ENCODE results near the gene PITPNM3. TPM values are rescaled to one million over a fixed set of nuclear protein-coding genes. Genes with fewer than 3 reads are reported as not detected.
A peak's percentile ranks its signal among the peaks of the same experiment; 100 is the strongest.
"Not testable (repeated sequence)": the region's sequence is repeated elsewhere in the genome, so short reads cannot be mapped to it uniquely, and the experiment has no call there.

PITPNM3 gene
- 1.5 TPM in 2 replicates for total RNA-seq (2014; rRNA removed)
- 1.9 TPM for polyA plus RNA-seq (2012)

DNA sequence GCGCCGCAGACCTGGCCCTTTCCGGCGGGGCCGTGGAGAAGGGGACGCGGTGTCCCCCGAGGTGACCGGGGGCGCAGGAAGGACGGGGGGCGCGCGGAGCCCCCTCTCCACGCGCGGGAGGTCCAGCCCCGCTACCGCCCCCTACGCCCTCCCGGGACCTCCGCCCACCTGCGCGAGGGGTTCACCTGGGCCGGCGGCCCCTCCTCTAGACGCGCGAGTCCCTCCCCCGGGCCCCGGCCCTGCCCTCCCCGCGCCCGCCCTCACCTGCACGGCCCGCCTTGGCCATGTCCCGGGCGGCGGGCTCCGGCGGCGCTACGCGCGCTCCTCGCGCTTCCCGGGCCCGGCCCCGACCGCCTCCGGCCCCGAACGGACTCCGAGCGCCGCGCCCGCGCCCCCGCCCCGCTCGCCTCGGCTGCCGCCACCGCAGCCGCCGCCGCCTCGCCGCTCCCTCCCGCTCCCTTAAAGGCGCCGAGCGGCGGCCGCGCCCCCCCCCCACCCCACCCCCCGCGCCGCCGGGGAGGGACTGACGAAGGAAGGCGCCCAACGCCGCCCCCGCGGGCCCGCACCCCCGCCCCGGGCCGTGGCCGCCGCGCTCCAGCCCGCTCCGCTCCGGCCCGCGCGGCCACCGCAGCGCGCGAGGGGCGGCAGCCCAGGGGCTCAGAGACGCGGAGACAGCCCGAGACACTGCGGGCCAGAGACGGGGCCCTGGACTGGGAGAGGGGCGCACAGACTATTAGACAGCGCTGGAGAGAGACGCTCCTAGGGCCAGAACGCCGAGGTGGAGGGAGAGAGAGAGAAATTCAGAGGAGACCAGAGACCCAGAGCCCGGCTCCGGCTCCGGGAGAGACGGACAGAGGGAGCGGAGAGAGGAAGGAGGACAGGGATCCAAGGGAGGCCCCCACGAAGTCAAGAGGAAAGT, at the start of gene PITPNM3:
TSS of gene PITPNM3 (minus strand) at position 435 of the 919 bp plus-strand sequence. CDS start at position 286, 149 bp downstream.
- no peak for DNase-seq (ENCODE audit: low read depth)

DNA sequence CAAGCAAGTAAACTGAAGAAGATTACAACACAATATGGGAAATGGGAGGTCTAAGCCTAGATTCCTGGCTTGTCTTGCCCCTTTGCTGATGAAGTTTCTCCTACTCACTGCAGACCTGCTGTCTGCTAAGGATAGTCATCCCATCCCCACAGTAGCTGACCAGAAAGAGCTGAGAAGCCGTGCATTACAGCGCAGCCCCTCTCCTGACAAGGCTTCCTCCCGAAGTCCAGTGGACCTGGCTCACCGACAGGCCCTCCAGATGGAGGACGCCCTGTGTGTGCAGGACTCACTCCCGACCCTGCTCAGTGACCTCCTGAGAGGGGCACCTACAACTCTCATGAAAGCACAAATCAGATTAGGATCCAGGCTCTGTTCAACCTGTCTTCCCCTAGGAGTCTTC, 48.8 kb upstream of the PITPNM3 start:
- no peak for DNase-seq (ENCODE audit: low read depth)

DNA sequence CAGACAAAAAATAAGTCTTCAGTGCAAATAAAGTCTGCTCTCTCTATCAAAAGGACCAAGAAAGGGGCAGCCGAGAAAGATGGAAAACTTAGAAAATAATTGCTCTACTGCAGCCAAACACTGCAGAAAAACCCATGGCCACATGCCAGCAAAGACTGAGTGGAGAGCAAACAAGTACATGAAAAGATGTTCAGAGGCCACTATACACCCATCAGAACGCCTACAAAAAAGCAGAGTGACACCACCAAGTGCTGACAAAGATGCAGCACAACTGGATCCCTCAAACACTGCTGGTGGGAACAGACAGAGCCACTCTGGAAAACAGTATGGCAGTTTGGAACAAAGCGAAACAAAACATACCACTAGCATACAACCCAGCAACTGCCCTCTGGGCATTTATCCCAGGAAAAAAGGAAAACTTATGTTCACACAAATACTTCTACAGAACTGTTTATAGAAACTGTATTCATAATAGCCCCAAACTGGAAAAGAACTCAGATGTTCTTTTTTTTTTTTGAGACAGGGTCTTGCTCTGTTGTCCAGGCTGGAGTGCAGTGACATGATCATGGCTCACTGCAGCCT, 47.5 kb upstream of the PITPNM3 start:
- DNase-seq (ENCODE audit: low read depth), result peak; percentile 11

DNA sequence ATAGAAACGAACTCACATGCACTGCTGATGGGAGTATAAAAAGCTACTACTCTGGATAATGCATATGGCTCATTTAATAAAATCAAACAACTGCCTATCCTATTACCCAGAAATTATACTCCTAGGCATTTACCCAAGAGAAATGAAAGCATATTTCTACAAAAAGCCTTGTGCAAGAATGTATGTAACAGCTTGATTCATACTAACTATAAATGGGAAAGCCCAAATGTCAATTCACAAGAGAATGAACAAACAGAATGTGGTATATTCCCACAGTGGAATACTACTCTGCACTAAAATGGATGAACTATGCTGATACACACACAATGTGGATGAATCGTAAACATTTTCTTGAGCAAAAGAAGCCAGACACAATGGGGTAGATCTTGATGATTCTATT, 45.8 kb upstream of the PITPNM3 start:
- DNase-seq (ENCODE audit: low read depth), result no peak

DNA sequence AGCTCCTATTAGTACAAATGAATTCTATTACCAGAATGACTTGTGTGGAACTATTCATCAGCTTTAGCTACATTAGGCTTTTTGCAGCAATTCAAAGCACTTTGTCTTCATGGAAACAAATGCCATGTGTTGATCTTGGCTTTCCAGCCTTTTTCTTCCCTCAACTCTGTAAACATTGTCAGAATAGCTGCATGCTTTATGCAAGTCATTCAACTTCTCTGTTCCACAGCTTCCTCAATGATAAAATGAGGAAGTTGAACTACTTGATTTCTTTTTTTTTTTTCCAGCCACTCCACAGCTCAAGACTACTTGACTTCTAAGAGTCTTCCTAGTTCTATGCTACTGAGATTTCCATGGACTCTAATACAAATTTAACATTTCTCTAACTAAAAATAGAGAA, 43.0 kb upstream of the PITPNM3 start:
- DNase-seq (ENCODE audit: low read depth), result no peak

DNA sequence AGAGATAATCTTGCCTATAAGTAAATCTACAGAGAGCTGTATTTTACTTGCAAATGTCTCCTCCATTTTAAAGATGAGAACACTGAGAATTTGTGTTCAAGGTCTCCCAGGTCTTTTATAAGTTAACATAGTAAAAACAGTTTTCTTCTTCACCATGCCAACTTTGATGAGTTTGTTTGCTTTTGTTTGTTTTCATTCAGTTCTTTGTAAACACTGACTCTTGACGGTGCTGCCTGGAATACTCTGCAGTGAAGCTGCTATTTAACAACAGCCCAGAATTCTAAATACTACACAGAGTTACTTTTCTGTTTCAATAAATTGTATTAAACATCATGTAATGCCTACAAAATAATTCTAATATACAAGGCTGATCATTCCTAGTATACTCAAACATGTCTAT, 41.4 kb upstream of the PITPNM3 start:
- DNase-seq (ENCODE audit: low read depth), result no peak

DNA sequence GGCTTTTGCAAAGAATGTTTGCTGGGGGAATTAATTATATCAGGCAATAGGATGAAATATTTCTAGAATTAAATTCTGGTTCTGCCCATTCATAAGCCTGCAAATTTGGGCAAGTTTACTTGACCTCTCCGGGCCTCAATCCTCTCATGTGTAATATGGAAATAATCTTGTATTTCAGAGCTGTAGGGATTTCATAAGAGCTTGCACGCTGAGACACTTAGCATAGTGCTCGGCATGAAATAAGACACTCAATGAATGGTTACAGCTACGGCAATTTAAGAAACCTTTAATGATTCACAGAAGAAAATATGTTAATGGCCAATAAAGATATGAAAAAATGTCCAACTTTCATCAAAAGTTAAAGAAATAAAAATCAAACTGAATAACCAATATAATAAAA, 40.6 kb upstream of the PITPNM3 start:
- DNase-seq (ENCODE audit: low read depth), result peak; percentile 66

DNA sequence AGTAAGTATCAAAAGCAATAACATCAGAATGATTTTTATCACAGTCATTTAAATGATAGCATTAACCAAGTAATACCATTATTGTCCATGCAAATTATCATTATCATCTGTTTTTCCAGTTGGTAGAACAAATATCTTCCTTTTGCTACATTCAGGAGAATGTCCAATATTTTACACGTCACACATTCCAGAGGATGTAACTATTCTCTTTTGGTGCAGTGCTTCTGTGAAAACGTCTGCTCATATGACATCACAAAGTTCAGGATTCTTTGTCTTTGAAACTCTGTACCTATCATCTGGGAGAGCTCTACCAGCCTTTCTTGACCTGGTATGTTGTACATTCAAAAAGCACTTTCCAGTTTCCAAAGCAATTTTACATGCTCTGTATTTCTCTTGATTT, 40.2 kb upstream of the PITPNM3 start:
- peak; percentile 57 for DNase-seq (ENCODE audit: low read depth)

DNA sequence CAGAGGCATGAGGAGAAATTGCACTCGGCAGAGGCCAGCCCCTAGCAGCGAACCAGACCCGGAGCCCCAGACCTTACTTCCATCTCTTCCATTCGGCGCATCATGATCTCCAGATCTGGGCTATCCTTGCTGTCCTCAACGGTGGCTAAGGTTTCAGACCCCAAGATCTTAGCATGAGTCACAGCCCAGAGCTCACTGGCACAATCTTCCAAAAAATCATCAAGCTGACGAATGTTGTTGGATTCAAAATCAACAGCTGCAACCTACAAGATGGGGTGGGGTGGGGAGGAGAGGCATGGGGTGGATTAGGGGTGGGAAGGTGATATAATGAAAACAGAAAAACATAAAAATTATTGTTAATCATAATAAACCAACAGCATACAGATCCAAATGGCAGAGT, 39.7 kb upstream of the PITPNM3 start:
- DNase-seq (ENCODE audit: low read depth), result peak; percentile 92

DNA sequence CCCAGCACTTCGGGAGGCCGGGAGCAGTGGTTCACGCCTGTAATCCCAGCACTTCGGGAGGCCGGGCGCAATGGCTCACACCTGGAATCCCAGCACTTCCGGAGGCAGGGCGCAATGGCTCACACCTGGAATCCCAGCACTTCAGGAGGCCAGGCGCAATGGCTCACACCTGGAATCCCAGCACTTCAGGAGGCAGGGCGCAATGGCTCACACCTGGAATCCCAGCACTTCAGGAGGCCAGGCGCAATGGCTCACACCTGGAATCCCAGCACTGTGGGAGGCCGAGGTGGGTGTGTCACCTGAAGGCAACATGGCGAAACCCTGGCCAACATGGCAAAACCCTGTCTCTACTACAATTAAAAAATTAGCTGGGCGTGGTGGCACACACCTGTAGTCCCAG, 37.0 kb upstream of the PITPNM3 start:
- DNase-seq (ENCODE audit: low read depth), result not testable (repeated sequence)

DNA sequence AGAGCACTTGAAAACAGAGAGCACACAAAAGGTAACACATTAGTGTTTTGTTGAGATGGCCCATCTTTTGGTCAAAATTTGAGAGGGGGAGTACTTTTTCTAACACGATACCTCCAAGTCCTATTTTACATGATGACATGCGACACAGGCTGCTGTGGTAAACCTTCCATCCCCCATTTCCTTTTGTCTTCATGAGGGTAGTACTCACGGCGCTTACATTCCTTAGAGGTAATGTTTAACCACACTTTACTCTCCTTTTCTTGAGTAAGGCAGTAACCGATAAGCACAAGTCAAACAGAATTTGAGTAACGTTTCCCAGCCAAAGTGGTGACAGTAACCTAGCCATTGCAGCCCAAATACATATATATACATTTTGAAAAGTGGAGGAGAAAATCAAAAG, 35.8 kb upstream of the PITPNM3 start:
- no peak for DNase-seq (ENCODE audit: low read depth)

DNA sequence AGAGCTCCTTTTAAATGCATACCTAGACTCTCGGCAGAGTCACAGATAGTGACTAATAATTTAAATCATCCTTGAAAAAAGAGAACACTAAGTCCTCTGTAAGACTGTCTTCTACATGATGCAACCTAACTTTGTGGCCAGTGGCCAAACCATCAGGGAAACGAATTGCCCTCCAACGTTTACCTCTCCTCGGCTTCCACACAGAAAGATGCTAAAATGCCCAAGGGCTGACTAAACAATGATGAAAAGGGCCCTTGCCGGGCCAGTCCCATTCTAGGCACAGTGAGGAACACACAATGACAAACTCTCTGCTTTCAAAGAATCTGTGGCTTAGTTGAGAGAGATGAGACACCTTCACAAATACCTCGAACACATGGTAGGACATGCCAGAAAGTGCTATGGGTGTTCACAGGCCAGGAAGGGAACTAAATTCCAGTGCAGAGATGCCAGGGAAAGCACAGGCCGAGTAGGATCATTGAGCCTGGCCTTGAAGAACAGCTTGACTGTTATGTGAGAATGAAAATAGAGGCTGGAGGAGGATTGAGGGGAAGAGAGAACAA, 35.3 kb upstream of the PITPNM3 start:
- DNase-seq (ENCODE audit: low read depth), result peak; percentile 92

DNA sequence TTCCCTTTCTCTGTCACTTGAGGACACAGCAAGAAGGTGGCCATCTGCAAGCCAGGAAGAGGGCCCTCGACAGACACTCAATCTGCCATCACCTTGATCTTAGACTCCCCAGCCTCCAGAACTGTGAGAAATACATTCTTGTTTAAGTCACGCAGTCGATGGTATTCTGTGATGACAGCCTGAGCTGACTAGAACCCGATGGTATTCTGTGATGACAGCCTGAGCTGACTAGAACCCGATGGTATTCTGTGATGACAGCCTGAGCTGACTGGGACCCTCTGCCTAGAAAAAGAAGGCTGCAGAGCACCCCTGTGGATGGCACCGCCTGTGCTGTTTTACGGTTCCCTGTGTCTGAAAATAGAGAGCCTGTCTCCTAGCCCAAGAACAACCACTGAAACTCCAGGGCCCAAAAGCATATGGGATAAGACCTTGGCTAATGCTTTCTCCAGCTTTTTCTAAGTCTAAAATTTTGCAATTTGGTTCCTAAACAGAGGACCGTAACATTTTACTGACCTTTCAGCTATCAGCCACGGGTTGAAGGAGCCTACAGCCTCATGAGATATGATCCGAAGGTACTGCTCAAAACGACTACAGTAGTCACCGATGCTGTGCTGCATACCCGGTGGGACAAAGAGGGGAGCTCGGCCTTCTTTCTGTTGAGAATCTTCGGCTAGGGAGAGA, 33.1 kb upstream of the PITPNM3 start:
- DNase-seq (ENCODE audit: low read depth), result no peak

DNA sequence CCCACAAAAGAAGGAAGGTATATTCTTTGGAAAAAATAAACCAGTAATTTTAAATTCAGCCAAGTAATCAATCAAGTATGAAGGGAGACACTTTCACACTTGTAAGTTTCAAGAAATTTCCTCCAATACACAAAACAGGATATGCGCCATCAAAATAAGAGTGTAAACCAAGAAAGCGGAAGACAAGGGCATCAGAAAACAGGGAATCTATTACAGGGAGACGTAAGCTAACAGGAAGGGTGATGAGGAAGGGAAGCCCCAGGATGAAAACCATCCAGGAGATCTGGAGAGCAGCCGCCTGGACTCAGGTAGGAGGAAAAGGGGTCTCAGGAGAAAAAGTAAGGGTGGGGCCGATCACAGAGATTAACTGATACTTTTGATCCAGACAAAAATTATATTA, 31.8 kb upstream of the PITPNM3 start:
- no peak for DNase-seq (ENCODE audit: low read depth)

DNA sequence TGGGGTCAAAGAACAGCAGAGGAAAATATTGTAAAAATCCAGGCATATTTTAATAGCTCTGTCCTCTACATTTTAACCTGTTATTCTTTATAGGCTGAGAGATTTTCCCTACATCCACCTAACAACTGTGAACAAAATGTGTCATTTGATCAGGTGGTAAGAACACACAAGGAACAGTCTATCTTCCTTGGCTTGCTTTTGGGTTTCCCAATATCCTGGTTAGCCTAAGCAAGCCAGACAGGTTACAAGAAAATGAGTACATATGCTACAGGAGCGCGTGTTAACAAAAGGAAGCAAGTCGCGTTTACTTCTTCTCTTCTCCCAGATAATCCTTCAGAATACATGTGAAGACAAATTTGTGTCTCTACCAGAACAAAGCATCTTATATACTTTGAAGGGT, 31.0 kb upstream of the PITPNM3 start:
- no peak for DNase-seq (ENCODE audit: low read depth)

DNA sequence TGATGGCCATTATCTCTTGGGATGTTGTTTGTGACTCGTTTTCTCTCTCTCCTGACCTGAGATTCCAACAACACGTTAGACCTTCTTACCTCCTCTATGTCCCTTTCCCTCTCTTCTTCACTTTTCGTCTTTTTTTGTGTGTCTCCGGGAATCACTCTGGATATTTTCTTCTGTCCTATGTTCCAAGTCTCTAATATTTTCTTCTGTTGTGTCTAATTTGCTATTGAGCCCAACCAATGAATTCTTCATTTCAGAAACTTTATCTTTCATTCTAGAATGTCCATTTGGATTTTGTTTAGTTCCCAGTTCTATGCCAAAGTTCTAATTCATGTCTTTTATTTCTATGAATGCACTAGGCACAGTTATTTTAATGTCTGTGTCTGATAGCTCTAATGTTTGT, 27.1 kb upstream of the PITPNM3 start:
- no peak for DNase-seq (ENCODE audit: low read depth)

DNA sequence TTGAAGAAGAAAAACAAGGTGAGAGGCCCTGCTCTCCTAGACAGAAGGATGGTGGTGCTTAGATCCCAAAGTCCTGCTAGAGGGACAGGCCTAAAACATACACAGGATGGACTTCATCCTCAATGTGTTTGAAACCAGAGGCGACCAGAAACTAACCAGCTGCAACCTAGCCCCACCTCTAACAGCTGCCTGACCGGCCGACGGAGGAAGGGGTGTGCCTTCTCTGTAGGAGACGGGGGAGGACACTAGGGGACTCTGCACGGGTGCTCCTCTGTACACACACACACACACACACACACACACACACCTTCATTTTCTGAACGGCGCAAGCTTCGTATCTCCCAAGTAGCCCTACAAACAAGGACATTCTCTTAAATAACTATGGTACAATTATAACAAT, 24.3 kb upstream of the PITPNM3 start:
- DNase-seq (ENCODE audit: low read depth), result no peak

DNA sequence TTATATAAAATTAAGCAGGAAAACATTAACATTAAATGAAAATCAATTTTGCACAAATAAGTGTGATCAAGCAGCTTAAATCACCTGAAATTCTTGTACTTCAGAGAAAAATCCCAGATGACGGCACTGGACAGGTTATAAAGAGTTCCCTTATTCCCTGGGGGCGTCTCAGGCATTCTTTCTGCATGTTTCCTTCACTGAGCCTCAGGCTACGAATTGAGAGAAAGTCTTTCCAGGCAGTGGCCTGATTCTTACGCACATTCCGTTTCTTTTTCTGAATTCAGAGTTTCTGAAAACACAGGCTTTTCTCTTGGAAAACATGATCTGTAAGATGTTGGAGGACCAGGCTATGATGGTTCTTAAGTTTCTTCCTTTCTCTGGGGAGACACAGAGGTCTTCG, 22.1 kb upstream of the PITPNM3 start:
- DNase-seq (ENCODE audit: low read depth), result no peak

DNA sequence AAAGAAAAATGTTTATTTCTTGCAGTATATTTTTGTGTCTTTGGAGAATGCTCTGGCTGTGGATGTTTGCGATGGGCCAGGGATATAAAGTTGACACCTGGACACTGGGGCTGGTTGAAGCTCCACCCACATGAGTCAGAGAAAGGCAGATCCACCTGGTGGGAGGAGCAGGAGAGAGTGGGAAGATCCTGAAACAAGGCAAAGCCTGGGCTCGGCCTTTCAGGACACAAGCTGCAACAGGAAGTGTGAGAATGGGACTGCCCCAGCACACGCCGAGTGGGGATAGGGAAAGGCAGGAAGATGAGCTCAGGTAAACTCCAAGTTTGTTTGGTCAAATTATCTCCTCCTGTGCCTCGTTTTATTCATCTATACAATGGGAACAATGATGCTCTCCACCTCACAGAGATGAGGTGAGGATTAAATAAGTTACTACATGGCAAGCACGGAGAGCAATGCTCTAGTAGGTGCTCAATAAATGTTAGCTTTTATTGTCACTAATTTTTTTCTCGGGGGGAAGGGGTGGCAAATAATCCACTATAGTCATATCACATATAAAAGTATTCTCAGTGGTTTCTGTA, 21.4 kb upstream of the PITPNM3 start:
- no peak for DNase-seq (ENCODE audit: low read depth)

DNA sequence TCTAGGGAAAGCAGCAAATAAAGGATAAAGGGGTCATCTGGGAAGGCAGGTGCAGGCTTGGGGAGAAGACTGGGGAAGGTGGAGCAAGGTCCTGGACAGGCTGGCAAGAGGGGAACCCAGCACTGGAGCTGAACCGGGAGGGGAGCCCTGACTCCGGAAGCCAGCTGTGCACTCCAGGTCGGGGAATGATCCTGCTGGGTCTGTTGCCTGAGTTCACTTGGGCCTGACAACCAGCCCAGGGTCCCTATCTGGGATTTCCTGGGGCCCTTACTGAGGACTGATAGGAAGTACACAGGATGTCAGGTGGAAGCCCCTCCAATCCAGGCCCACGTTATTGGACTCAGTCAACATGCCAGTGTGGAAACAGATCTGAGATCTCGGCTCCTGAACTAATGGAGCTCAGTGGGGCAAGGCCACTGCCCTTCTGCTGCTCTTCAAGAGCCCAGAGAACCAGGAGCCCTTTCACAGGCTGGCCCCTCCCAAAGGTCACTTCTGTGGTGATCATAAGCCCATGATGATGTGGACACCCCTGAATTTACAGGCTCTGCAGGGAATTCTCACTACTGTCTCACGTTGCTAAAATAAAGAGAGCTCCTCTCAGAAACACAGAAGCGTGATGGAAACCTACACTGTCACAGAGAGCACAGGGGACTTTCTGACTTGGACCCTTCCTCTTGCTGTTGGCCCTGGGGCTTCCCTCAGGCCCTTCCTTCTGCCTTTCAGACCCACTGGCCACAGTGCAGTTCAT, 19.9 kb upstream of the PITPNM3 start:
- DNase-seq (ENCODE audit: low read depth), result no peak

DNA sequence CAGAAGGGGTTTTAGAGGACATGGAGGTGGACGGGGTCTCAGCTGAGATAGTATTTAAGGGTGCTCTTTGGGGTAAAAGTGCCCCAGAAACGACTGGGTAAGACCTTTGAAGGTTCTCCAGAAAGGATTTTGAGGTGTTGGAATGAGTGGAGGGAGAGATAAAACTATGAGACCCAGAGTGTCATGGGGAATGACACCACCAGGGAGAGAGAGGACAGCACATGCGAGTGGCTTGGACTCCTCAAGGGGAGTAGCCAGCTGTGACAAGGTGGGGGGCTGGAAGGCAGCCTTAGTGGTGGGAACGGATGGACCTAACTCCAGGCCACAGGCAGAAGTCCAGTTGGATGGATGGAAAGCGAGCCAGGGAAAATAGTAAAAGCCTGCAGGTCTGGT, 19.2 kb upstream of the PITPNM3 start:
- DNase-seq (ENCODE audit: low read depth), result no peak
